IgD-negative memory B cell (primary cell): ENCODE measurements around the gene DCAF11. TPM values are rescaled to one million over a fixed set of nuclear protein-coding genes. Genes with fewer than 3 reads are reported as not detected.
"Not testable (repeated sequence)": the region's sequence is repeated elsewhere in the genome, so short reads cannot be mapped to it uniquely, and the experiment has no call there.

Experiments used
- H3K27ac Mint-ChIP-seq, 3 donors: one replicate each; pipeline ENCODE4 v1.8.0; 2020 to 2022; ENCODE audit warnings: mild to moderate bottlenecking in 3 of 3, mixed read lengths in 3 of 3, moderate library complexity in 1 of 3
- H3K27me3 Mint-ChIP-seq: one replicate; pipeline ENCODE4 v1.8.0; 2021; ENCODE audit warnings: mixed read lengths
- H3K36me3 Mint-ChIP-seq: one replicate; pipeline ENCODE4 v1.8.0; 2020; ENCODE audit warnings: mild to moderate bottlenecking, mixed read lengths
- H3K4me1 Mint-ChIP-seq, 3 donors: one replicate each; pipeline ENCODE4 v1.8.0; 2020 to 2022; ENCODE audit warnings: mixed read lengths in 3 of 3, mild to moderate bottlenecking in 1 of 3
- H3K4me3 Mint-ChIP-seq, 4 donors: one replicate each; pipeline ENCODE4 v1.8.0; 2020 to 2022; ENCODE audit warnings: mild to moderate bottlenecking in 4 of 4, mixed read lengths in 4 of 4, moderate library complexity in 3 of 4
- H3K9me3 Mint-ChIP-seq, 3 donors: one replicate each; pipeline ENCODE4 v1.8.0; 2020 to 2021; ENCODE audit warnings: mixed read lengths in 3 of 3, mild to moderate bottlenecking in 1 of 3
- polyA plus RNA-seq: library from polyadenylated mRNA; unstranded; fragments of 300-500 nt; fragmentation: Illumina TruSeq; gene quantifications from one replicate; pipeline ENCODE4 v1.2.3, GENCODE V29; 2021

The DCAF11 gene
- polyA plus RNA-seq, 1 donor from 2014 or later: 74.5 TPM

DNA sequence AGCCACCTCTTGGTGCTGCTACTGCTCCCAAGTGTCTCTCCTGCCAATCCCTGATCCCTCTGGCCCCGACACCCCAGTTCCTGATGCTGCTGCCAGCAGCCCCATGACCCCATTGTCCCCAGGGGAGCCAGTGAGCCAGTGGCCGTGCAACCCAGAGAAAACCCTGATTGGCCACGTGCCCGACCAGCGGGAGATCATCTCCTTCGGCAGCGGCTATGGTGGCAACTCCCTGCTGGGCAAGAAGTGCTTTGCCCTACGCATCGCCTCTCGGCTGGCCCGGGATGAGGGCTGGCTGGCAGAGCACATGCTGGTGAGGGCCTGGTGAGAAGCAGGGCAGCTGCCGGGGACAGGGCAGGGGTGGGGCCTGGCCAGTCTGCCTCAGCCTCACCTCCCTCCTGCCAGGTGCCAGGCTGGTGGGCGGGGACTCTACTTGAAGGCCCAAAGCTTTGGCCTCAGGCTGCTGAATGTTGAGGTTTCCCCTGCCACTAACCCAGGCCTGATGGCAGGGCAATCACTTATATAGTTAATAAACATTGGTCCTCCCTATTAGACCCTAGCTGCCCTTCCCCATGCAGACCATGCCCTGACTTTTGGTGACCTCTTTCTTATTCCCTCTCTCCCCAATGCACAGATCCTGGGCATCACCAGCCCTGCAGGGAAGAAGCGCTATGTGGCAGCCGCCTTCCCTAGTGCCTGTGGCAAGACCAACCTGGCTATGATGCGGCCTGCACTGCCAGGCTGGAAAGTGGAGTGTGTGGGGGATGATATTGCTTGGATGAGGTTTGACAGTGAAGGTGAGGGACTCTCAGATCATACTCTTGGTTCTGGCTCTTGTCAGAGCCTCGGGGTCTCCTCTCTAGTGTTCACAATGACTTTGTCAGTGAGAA, 15.4 kb upstream of the DCAF11 start:
- H3K27ac Mint-ChIP-seq: no peak overlapping the region
- H3K36me3 Mint-ChIP-seq: peaks cover 2% of the 10 kb centered on the region
- peak overlapping the region in 1 of 4 donors; percentile 24 for H3K4me3 Mint-ChIP-seq
- no peaks in the 10 kb centered on the region for H3K27me3 Mint-ChIP-seq
- H3K4me1 Mint-ChIP-seq: peaks cover 10 to 17% (median 11%) of the 10 kb centered on the region in 3 donors
- H3K9me3 Mint-ChIP-seq: no peaks in the 10 kb centered on the region

DNA sequence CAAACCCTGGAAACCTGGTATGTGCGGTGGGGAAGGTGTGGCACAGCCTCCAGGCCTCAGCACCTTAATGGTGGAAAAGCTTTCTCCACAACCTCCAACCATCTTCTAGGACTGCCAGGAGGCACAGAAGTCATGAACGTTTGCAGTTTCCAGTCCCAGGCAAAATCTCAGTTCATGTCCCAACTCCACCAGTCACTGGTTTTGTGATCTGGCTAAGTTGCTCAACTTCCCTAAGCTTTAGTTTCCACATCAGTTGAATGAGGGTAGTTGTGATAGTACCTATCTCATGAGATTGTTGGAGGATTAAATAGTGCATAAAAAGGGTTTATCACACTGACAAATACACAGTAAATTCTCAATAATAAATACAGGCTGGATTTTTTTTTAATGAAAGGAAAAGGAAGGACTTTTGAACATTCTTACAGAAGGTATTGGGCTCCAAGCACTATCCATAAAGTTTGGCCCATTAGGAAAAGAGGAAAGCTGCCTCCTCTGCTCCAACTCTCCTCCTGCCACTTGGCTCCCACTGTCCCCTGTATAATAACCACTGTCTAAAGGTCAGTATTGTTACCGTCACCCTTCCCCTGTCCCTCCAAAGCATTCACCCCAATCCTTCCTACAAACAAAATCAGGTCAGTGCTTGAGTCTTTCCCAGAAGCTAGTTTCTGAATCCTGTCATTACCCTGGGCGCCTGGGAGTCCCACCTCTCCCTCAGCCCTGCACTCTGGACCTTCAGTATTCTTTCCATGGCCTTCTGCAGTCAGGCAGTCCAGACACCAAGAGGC, 14.2 kb upstream of the DCAF11 start:
- no peaks in the 10 kb centered on the region for H3K27me3 Mint-ChIP-seq
- peaks cover 9 to 10% (median 10%) of the 10 kb centered on the region in 3 donors for H3K4me1 Mint-ChIP-seq
- peaks cover 5% of the 10 kb centered on the region for H3K36me3 Mint-ChIP-seq
- H3K9me3 Mint-ChIP-seq: no peaks in the 10 kb centered on the region
- H3K27ac Mint-ChIP-seq: peak overlapping the region in 1 of 3 donors; percentile 35
- peak overlapping the region in 1 of 4 donors; percentile 24 for H3K4me3 Mint-ChIP-seq

DNA sequence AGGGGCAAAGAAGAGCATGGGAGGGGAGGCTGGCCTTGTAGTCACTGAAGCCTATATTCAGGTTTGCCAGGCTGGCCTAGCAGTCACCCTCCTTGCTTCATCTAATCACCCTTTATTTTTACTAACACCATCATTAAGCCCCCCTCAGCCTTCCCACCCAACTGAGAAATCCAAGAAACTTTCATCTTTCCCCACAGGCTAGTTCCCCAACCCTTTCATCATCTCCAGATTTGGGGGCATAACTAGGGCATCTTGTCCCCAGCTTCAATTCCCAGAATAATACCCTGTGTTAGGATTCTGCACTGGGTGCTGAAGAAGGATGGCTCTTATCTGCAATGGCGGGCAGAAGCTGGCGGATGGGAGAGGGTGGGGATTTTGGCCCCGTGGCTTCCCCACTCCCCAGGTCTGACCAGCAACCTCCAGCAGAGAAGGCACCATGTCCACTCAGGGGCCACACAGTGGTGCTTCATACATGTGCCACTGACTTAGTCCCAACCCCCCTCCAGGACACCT, 13.5 kb upstream of the DCAF11 start:
- Mint-ChIP-seq H3K4me1 (peaks cover 4 to 6% (median 5%) of the 10 kb centered on the region in 3 donors), H3K9me3 (no peaks in the 10 kb centered on the region), H3K36me3 (peaks cover 3% of the 10 kb centered on the region), H3K4me3 (no peak overlapping the region), H3K27me3 (no peaks in the 10 kb centered on the region), H3K27ac (peak overlapping the region in 2 of 3 donors; percentile 35 to 50)

DNA sequence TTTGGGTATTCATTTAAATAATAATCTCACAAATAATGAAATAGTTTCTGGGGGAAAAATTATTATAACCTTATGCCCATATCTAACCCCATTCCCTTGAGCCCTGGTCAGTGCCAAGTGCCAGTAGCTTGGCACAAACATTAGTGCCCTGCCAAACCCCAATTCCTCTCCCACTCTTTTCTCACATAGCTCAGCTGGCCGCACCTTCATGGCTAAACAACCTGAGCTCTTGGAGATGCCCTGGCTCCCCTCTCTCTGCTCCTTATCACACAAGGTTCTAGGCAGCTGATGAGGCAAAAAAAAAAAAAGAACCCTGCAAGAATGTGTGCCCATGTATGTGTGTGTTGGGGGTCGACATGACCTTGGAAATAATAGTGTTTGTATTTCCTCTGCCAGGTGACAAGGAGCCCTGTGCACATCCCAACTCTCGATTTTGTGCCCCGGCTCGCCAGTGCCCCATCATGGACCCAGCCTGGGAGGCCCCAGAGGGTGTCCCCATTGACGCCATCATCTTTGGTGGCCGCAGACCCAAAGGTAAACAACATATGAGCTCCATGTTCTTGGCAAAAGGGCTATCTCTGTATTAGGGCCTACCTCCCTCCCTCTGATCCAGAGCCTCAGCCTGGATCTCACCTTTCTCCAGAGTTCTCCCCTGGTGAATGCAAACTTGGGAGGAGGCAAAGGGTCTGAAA, 12.1 kb upstream of the DCAF11 start:
- no peak overlapping the region for H3K27ac Mint-ChIP-seq
- H3K4me1 Mint-ChIP-seq: peaks cover 0 to 2% (median 0%) of the 10 kb centered on the region in 3 donors
- no peaks in the 10 kb centered on the region for H3K9me3 Mint-ChIP-seq
- no peaks in the 10 kb centered on the region for H3K27me3 Mint-ChIP-seq
- H3K36me3 Mint-ChIP-seq: peaks cover 3% of the 10 kb centered on the region
- no peak overlapping the region for H3K4me3 Mint-ChIP-seq

DNA sequence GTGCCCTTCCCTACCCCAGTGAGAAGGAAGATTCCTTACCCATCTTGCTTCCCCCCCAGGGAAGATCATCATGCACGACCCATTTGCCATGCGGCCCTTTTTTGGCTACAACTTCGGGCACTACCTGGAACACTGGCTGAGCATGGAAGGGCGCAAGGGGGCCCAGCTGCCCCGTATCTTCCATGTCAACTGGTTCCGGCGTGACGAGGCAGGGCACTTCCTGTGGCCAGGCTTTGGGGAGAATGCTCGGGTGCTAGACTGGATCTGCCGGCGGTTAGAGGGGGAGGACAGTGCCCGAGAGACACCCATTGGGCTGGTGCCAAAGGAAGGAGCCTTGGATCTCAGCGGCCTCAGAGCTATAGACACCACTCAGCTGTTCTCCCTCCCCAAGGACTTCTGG, 11.1 kb upstream of the DCAF11 start:
- H3K36me3 Mint-ChIP-seq: peaks cover 3% of the 10 kb centered on the region

DNA sequence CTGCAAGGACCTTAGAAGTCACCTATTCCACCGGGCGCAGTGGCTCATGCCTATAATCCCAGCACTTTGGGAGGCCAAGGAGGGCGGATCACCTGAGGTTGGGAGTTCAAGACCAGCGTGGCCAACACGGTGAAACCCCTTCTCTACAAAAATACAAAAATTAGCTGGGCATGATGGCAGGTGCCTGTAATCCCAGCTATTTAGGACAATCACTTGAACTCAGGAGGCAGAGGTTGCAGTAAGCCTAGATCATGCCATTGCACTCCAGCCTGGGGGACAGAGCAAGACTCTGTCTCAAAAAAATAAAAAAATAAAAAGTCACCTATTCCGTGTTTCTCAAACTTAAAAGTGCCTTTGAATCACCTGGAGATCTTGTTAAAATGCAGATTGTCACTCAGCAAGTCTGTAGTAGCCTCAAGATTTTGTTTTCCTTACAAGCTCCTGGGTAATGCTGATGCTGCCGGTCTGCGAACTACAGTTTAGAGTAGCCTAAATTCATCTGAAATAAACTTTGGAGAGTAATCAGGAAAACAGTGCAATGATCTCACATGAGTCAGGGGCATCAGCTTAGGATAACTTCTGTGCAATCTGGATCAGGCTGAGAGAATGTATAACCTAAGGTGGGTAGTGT, 8.9 kb upstream of the DCAF11 start:
- peaks cover 6 to 11% (median 7%) of the 10 kb centered on the region in 3 donors for H3K4me1 Mint-ChIP-seq
- H3K27ac Mint-ChIP-seq: not testable (repeated sequence)

More for the DNA sequence above, 11.1 kb upstream of the DCAF11 start:
- H3K4me1 Mint-ChIP-seq: peaks cover 0 to 4% (median 0%) of the 10 kb centered on the region in 3 donors
- no peak overlapping the region for H3K4me3 Mint-ChIP-seq
- H3K9me3 Mint-ChIP-seq: no peaks in the 10 kb centered on the region
- H3K27me3 Mint-ChIP-seq: no peaks in the 10 kb centered on the region
- H3K27ac Mint-ChIP-seq: peak overlapping the region in 1 of 3 donors; percentile 50

DNA sequence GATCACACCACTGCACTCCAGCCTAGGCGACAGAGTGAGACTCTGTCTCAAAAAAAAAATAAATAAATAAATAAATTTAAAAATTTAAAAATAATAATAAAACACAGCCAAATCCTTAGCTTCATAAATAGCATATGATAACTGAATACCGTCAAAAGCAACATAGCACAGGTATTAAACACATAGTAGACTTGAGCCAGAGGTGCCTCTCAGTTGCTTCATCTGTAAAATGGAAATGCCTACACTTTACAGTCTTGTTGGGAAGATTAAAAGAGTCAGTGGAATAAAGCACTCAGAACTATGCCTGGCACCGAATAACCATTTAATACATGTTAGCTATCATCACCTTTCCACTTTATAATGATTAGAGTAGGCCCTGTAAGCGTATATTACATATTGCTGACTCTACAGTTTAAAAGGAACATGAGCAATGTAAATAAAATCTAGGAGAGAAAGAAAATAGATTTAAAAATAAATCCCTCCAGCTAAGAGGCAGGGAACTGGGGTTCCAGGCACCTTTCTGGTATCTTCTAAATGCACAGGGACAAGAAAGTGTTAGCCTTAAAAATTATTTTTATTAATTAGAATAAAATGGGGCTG, 7.8 kb upstream of the DCAF11 start:
- Mint-ChIP-seq H3K4me1 (peaks cover 6 to 11% (median 7%) of the 10 kb centered on the region in 3 donors), H3K36me3 (peaks cover 3% of the 10 kb centered on the region), H3K27ac (no peak overlapping the region), H3K9me3 (no peaks in the 10 kb centered on the region), H3K27me3 (no peaks in the 10 kb centered on the region), H3K4me3 (no peak overlapping the region)

More for the DNA sequence above, 8.9 kb upstream of the DCAF11 start:
- not testable (repeated sequence) for H3K36me3 Mint-ChIP-seq, H3K27me3 Mint-ChIP-seq, H3K9me3 Mint-ChIP-seq
- peak overlapping the region in 1 of 4 donors; percentile 45 for H3K4me3 Mint-ChIP-seq

DNA sequence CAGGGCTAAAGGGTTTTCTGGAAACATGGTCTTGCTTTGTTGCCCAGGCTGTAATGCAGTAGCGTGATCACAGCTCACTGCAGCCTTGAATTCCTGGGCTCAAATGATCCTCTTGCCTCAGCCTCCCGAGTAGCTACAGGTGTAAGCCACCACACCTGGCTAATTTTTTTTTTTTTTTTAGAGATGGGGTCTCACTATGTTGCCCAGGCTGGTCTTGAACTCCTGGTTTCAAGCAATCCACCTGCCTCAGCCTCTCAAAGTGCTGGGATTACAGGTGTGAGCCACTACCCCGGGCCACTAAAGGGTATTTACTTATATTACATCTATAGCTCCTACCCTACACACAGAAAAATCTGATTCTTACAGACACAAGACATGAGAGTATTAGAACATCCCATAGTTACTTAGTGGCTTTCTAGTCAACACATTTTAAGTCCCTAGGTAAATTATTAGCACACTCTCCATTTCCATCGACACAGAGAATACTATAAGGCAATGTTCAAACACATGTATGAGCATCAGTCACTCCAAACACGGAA, 6.2 kb upstream of the DCAF11 start:
- Mint-ChIP-seq H3K4me1 (peaks cover 6 to 11% (median 7%) of the 10 kb centered on the region in 3 donors), H3K27me3 (no peaks in the 10 kb centered on the region), H3K27ac (peak overlapping the region in 2 of 3 donors; percentile 27 to 93), H3K4me3 (peak overlapping the region in 1 of 4 donors; percentile 55), H3K36me3 (peaks cover 3% of the 10 kb centered on the region), H3K9me3 (no peaks in the 10 kb centered on the region)

DNA sequence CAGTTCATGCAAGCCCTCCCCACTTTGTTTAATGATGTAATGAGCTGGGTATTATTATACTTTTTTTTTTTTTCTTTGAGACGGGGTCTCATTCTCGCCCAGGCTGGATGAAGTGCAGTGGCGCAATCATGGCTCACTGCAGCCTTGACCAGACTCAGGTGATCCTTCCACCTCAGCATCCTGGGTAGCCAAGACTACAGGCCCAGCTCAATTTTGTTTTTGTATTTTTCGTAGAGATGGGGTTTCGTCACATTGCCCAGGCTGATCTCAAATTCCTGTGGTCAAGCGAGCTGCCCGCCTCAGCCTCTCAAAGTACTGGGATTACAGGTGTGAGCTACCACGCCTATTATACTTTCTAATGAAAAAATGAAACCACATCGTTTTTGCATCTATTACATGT, 4.5 kb upstream of the DCAF11 start:
- no peaks in the 10 kb centered on the region for H3K27me3 Mint-ChIP-seq
- no peaks in the 10 kb centered on the region for H3K9me3 Mint-ChIP-seq
- peak overlapping the region in 1 of 3 donors; percentile 15 for H3K27ac Mint-ChIP-seq
- no peaks in the 10 kb centered on the region for H3K36me3 Mint-ChIP-seq
- no peak overlapping the region for H3K4me3 Mint-ChIP-seq
- H3K4me1 Mint-ChIP-seq: peaks cover 7 to 14% (median 7%) of the 10 kb centered on the region in 3 donors

DNA sequence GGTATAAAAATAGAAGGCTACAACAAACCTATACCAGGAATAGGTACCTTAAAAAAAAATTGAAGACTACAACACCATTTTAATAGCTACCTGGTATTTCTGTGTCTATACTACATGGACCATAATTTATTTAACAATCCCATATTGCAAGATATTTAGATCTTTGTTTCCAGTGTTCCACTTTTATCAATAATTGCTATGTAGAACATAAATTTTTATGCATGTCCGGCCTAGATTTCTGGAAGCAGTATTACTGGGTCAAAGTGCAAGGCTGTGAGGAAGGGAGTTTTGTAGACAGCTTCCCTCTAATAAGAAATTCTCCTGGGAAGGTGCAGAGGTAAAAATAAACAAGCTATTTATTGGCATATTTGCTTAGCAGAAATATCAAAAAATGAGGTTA, 4.1 kb upstream of the DCAF11 start:
- no peaks in the 10 kb centered on the region for H3K9me3 Mint-ChIP-seq
- H3K27ac Mint-ChIP-seq: peak overlapping the region in 1 of 3 donors; percentile 15
- H3K4me1 Mint-ChIP-seq: peaks cover 10 to 18% (median 12%) of the 10 kb centered on the region in 3 donors
- peak overlapping the region in 1 of 4 donors; percentile 57 for H3K4me3 Mint-ChIP-seq
- H3K36me3 Mint-ChIP-seq: no peaks in the 10 kb centered on the region
- no peaks in the 10 kb centered on the region for H3K27me3 Mint-ChIP-seq

DNA sequence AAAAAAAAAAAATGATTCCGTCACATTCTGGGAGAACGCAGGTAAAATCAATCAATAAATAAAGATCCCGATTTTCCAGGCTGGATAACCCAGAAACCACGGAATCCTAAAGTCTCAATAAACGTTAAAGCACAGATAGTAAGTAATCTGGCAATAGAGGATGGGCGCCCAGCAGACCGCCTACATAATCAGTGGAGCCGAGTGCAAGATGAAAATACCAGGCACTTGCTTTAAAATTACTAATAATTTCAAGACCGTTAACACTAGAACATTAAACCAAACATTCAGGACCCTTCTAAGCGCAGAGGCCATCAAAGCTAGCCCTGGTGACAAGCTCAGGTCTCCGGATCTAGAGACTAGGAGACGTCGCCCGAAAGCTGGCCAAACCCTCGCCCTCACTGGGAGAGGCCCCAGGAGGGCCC, 1.2 kb upstream of the DCAF11 start:
- H3K4me1 Mint-ChIP-seq: peaks cover 22 to 25% (median 23%) of the 10 kb centered on the region in 3 donors

DNA sequence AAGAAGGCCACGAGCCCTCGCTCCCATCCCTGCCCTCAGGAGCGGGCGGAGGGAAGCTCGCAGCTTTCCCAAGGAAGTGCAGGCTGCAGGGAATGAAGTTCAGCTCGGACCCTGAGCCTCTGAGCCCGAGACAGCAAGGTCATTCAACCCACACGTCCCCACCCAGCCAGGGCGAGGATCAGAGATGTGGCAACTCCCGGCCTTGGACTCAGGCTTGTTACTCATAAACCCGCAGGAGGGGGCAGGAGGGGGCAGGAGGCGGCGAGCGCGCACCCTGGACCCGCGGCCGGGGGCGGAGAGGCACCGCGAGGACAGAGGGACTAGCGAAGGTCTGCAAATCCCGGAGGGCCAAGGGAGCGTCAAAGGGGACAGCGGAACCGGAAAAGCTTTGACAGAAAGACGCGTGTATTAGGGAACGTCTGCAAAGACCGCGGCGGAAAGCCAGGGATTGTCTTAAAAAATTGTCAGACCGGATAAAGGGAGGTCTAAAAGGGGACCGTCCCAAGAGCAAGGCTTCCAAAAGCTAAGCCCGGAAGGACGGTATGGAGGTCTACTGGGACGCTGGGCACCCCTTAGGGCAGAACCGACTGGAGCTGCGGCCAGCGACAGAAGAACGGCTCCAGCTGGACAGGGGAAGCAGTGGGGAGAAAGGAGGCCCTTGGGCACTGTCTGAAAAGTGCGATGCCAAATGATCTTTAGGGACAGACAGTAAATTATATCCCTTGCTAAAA, 611 bp upstream of the DCAF11 start:
- Mint-ChIP-seq H3K36me3 (peaks cover 2% of the 10 kb centered on the region), H3K27ac (peak overlapping the region; percentile 98 to 100 (median 100)), H3K9me3 (no peaks in the 10 kb centered on the region), H3K4me3 (peak overlapping the region; percentile 95 to 100 (median 98)), H3K4me1 (peaks cover 18 to 23% (median 22%) of the 10 kb centered on the region in 3 donors), H3K27me3 (no peaks in the 10 kb centered on the region)

More for the DNA sequence above, 1.2 kb upstream of the DCAF11 start:
- H3K36me3 Mint-ChIP-seq: no peaks in the 10 kb centered on the region
- H3K4me3 Mint-ChIP-seq: peak overlapping the region; percentile 95 to 100 (median 98)
- H3K27me3 Mint-ChIP-seq: no peaks in the 10 kb centered on the region
- H3K9me3 Mint-ChIP-seq: no peaks in the 10 kb centered on the region
- peak overlapping the region; percentile 98 to 100 (median 100) for H3K27ac Mint-ChIP-seq
